CD1c-positive myeloid dendritic cell (primary cell): ENCODE results near the gene YWHAQ.

Experiments
- DNase-seq: peaks from one replicate; pipeline ENCODE4 v3.0.0-alpha.2; 2016; ENCODE audit errors: extremely low spot score

The YWHAQ gene

GRCh38 chr2:9655441-9656269, 24.9 kb upstream of the YWHAQ start:
- no peak for DNase-seq

GRCh38 chr2:9654452-9655100, 23.8 kb upstream of the YWHAQ start:
- DNase-seq: no peak

GRCh38 chr2:9653485-9654271, 22.9 kb upstream of the YWHAQ start:
- no peak for DNase-seq

GRCh38 chr2:9652898-9653479, 22.2 kb upstream of the YWHAQ start:
- DNase-seq: no peak

GRCh38 chr2:9652267-9652666, 21.5 kb upstream of the YWHAQ start:
- no peak for DNase-seq

GRCh38 chr2:9650119-9650821, 19.5 kb upstream of the YWHAQ start:
- DNase-seq: no peak

- no peak for DNase-seq
Measured at GRCh38 chr2:9649261-9649660, 18.5 kb upstream of the YWHAQ start.

- no peak for DNase-seq
Measured at GRCh38 chr2:9648821-9649220, 18.0 kb upstream of the YWHAQ start.

GRCh38 chr2:9647884-9648283, 17.1 kb upstream of the YWHAQ start:
- no peak for DNase-seq

GRCh38 chr2:9646196-9647030, 15.6 kb upstream of the YWHAQ start:
- no peak for DNase-seq

- no peak for DNase-seq
Measured at GRCh38 chr2:9644603-9645002, 13.8 kb upstream of the YWHAQ start.

- no peak for DNase-seq
Measured at GRCh38 chr2:9644021-9644420, 13.2 kb upstream of the YWHAQ start.

GRCh38 chr2:9641641-9642040, 10.8 kb upstream of the YWHAQ start:
- no peak for DNase-seq

GRCh38 chr2:9640403-9641104, 9.8 kb upstream of the YWHAQ start:
- no peak for DNase-seq

- DNase-seq: no peak
Measured at GRCh38 chr2:9639740-9640343, 9.0 kb upstream of the YWHAQ start.

GRCh38 chr2:9639000-9639602, 8.3 kb upstream of the YWHAQ start:
- DNase-seq: no peak

- no peak for DNase-seq
Measured at GRCh38 chr2:9638532-9638931, 7.7 kb upstream of the YWHAQ start.

- no peak for DNase-seq
Measured at GRCh38 chr2:9637330-9637729, 6.5 kb upstream of the YWHAQ start.

GRCh38 chr2:9634133-9634532, 3.3 kb upstream of the YWHAQ start:
- DNase-seq: no peak
